Esophagus muscularis mucosa (tissue), 4 donors: ENCODE data around the gene PNPO. TPM values are rescaled to one million over a fixed set of nuclear protein-coding genes. Genes with fewer than 3 reads are reported as not detected.

Experiments
- DNase-seq: peaks from one replicate; pipeline ENCODE4 v3.0.0-alpha.2; 2017; ENCODE audit errors: extremely low spot score
- H3K27ac ChIP-seq, 4 donors: fragments of 200-600 bp; sonication (generic); replicated peaks in 1 of 4; 1 replicate in 3 of 4; 2 replicates in 1 of 4; pipeline ENCODE4 v1.5.1; 2016 to 2019; ENCODE audit warnings: mild to moderate bottlenecking in 1 of 4
- H3K27me3 ChIP-seq, 4 donors: fragments of 200-600 bp; sonication (generic); one replicate each; pipeline versions ENCODE4 v1.5.1 to v1.6.0; 2016 to 2019
- H3K36me3 ChIP-seq, 4 donors: fragments of 200-600 bp; sonication (generic); one replicate each; pipeline ENCODE4 v1.5.1; 2016 to 2019
- H3K4me1 ChIP-seq, 4 donors: fragments of 200-600 bp; sonication (generic); one replicate each; pipeline ENCODE4 v1.5.1; 2016 to 2019
- H3K4me3 ChIP-seq, 4 donors: fragments of 200-600 bp; sonication (generic); 1 replicate in 2 of 4; 2 replicates in 2 of 4; pipeline ENCODE4 v1.5.1; 2016 to 2019; ENCODE audit warnings: mild to moderate bottlenecking in 4 of 4, moderate library complexity in 1 of 4
- H3K9me3 ChIP-seq, 4 donors: fragments of 200-600 bp; sonication (generic); 1 replicate in 3 of 4; 2 replicates in 1 of 4; pipeline ENCODE4 v1.5.1; 2016 to 2019
- CTCF ChIP-seq, 3 experiments: fragments of 200-600 bp in 2 of 3; fragments of 450-650 bp in 1 of 3; sonication (generic) in 2 of 3; IDR thresholded peaks; one replicate each; pipeline ENCODE4 v1.5.1; 2017 to 2019; ENCODE audit warnings: antibody characterized with exemption in 3 of 3, mild to moderate bottlenecking in 2 of 3, moderate library complexity in 1 of 3
- EP300 ChIP-seq: sonication (generic); formaldehyde crosslinking; IDR thresholded peaks from one replicate; pipeline ENCODE4 v1.6.1; 2017; ENCODE audit warnings: antibody characterized with exemption
- POLR2A ChIP-seq: fragments of 450-650 bp; IDR thresholded peaks from one replicate; pipeline ENCODE4 v1.6.1; 2017; ENCODE audit warnings: antibody characterized with exemption, moderate library complexity, mild to moderate bottlenecking, low read depth
- POLR2AphosphoS5 ChIP-seq, 2 donors: sonication (generic); formaldehyde crosslinking; IDR thresholded peaks; one replicate each; pipeline ENCODE4 v1.6.1; 2017; ENCODE audit warnings: antibody characterized with exemption in 2 of 2
- WGBS: methylation state at CpG from one replicate; pipeline ENCODE4 v1.1.5; 2018; 5-methylcytosine and 5-hydroxymethylcytosine counted together
- intact Hi-C: fragments of 100-400 bp; cut with DNase I; formaldehyde crosslinking; loops from one replicate; pipeline ENCODE4 v1.15.1; 2023
- total RNA-seq, 4 donors: library from RNA; depleted of rRNA; stranded (reverse); fragments of >200 nt; gene quantifications; one replicate each; pipeline versions ENCODE4 v1.1.0 to v1.2.1, GENCODE V29; 2016

PNPO gene
- total RNA-seq, 4 donors from 2014 or later = 21.2 to 32.8 (median 27.6) TPM

GRCh38 chr17:47997586-47997985, 56.2 kb downstream of the PNPO start:
- H3K4me3 ChIP-seq = no peak overlapping the region
- intact Hi-C loops = no loop called here
- no peaks in the 10 kb centered on the region for H3K9me3 ChIP-seq
- H3K36me3 ChIP-seq = no peaks in the 10 kb centered on the region
- 70% methylated on average over 7 of the region's 7 CpGs for WGBS
- DNase-seq = no peak
- peaks cover 0 to 41% (median 0%) of the 10 kb centered on the region in 4 donors for H3K27me3 ChIP-seq
- peaks cover 0 to 12% (median 10%) of the 10 kb centered on the region in 4 donors for H3K4me1 ChIP-seq
- no peak overlapping the region for H3K27ac ChIP-seq
- TF ChIP-seq POLR2A (no peak), CTCF (IDR thresholded peaks at IDR 0.05) (no peak), POLR2AphosphoS5 (IDR thresholded peaks at IDR 0.05) (no peak), EP300 (no peak)

DNA sequence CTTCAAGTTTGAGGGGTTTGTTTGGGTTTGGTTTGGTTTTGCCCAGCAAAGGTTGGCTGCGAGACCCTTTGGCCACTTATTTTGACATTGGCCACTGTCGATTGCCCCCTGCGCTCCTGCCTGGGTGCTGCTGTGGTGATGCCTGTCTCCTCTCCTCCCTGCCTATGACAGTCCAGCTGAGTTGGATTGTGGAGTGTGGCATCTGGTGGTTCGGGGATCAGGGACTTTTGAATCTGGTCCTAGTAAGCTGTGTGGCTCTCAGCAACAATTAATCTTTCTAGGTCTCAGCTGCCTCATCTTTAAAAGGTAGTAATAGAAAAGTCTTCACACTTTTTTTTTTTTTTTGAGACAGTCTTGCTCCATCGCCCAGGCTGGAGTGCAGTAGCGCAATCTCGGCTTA, 56.7 kb downstream of the PNPO start:
- Histone ChIP-seq H3K4me1 (peaks cover 3 to 17% (median 15%) of the 10 kb centered on the region in 4 donors), H3K9me3 (no peaks in the 10 kb centered on the region), H3K27me3 (peaks cover 0 to 41% (median 0%) of the 10 kb centered on the region in 4 donors), H3K36me3 (no peaks in the 10 kb centered on the region), H3K4me3 (no peak overlapping the region), H3K27ac (no peak overlapping the region)
- WGBS = 95% methylated on average over 7 of the region's 7 CpGs
- intact Hi-C loops = no loop called here
- no peak for TF ChIP-seq EP300
- TF ChIP-seq POLR2AphosphoS5 (IDR thresholded peaks at IDR 0.05) = no peak
- no peak for TF ChIP-seq CTCF (IDR thresholded peaks at IDR 0.05)
- no peak for TF ChIP-seq POLR2A
- DNase-seq = no peak

Other genes with a start within 250 kb of the PNPO start
- gene TBKBP1, start 247.4 kb upstream of the PNPO start, total RNA-seq = 10 to 100 TPM; 11.9 to 26.9 (median 21.2) TPM
- gene TBX21, start 208.3 kb upstream of the PNPO start, total RNA-seq = 1 to 10 TPM in 1 of 4 donors, under 1 TPM in 3; 0.42 to 2.2 (median 0.61) TPM
- 1 to 10 TPM; 2.0 to 8.4 (median 4.7) TPM for gene OSBPL7, start 119.8 kb upstream of the PNPO start, total RNA-seq
- 10 to 100 TPM; 43.6 to 86.8 (median 63.2) TPM for gene MRPL10, start 110.0 kb upstream of the PNPO start, total RNA-seq
- gene LRRC46, start 109.9 kb upstream of the PNPO start, total RNA-seq = under 1 TPM in 1 of 4 donors, not detected in 3; 0.45 TPM
- 10 to 100 TPM in 3 of 4 donors, 1 to 10 TPM in 1; 9.6 to 34.0 (median 23.1) TPM for gene SCRN2, start 100.3 kb upstream of the PNPO start, total RNA-seq
- under 1 TPM; under 0.01 to 0.71 (median 0.25) TPM for gene SP6, start 90.4 kb upstream of the PNPO start, total RNA-seq
- gene SP2, start 45.3 kb upstream of the PNPO start, total RNA-seq = 10 to 100 TPM in 1 of 4 donors, 1 to 10 TPM in 3; 7.1 to 16.0 (median 9.4) TPM
- gene PRR15L, start 16.3 kb downstream of the PNPO start, total RNA-seq = not detected
- gene CDK5RAP3, start 29.5 kb downstream of the PNPO start, total RNA-seq = 10 to 100 TPM; 43.9 to 70.2 (median 58.4) TPM
- 10 to 100 TPM; 58.1 to 73.9 (median 64.1) TPM for gene COPZ2, start 96.2 kb downstream of the PNPO start, total RNA-seq
- 100 to 1,000 TPM; 164 to 281 (median 264) TPM for gene NFE2L1, start 106.8 kb downstream of the PNPO start, total RNA-seq
- 10 to 100 TPM; 32.1 to 59.5 (median 39.7) TPM for gene CBX1, start 159.9 kb downstream of the PNPO start, total RNA-seq
- gene SNX11, start 166.2 kb downstream of the PNPO start, total RNA-seq = 10 to 100 TPM; 16.1 to 22.0 (median 20.3) TPM